22Rv1 (cell line): ENCODE results near the gene COPZ2.
"Not testable (repeated sequence)": the region's sequence is repeated elsewhere in the genome, so short reads cannot be mapped to it uniquely, and the experiment has no call there.

Source experiments
- H3K27ac ChIP-seq: fragments of 450-650 bp; 2 replicates; pipeline ENCODE4 v1.5.1; 2017
- ZFX ChIP-seq: fragments of 450-650 bp; IDR thresholded peaks from 2 replicates; pipeline ENCODE4 v1.6.1; 2017; ENCODE audit warnings: antibody characterized with exemption, borderline replicate concordance
- TF ChIP-seq, protein P1 (sequence below): fragments of 450-650 bp; IDR thresholded peaks from 2 replicates; pipeline ENCODE4 v1.5.1; 2017; ENCODE audit warnings: mild to moderate bottlenecking

COPZ2 gene

DNA sequence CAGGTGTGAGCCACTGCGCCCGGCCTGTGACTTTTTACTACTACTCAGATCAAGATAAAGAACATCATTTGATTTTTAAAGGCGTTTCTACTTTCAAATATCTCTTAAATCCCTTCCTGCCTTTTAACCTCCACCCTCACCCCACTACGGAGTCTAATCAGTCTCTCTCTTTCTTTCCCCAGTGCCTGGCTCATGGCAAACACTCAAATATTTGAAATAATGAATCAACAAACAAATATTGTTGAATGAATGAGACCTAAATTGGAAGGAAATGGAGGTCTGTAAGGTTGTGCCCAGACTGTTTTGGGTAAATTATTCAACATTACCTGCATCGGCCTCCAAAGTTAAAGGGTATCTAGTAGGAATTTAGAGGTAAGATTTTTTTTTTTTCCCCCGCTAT lies 14.7 kb downstream of the COPZ2 start:
- peak overlapping the region; percentile 76; the same call in 1 of the 2 replicates for H3K27ac ChIP-seq
- no peak for TF ChIP-seq ZFX
- TF ChIP-seq, protein P1, sequence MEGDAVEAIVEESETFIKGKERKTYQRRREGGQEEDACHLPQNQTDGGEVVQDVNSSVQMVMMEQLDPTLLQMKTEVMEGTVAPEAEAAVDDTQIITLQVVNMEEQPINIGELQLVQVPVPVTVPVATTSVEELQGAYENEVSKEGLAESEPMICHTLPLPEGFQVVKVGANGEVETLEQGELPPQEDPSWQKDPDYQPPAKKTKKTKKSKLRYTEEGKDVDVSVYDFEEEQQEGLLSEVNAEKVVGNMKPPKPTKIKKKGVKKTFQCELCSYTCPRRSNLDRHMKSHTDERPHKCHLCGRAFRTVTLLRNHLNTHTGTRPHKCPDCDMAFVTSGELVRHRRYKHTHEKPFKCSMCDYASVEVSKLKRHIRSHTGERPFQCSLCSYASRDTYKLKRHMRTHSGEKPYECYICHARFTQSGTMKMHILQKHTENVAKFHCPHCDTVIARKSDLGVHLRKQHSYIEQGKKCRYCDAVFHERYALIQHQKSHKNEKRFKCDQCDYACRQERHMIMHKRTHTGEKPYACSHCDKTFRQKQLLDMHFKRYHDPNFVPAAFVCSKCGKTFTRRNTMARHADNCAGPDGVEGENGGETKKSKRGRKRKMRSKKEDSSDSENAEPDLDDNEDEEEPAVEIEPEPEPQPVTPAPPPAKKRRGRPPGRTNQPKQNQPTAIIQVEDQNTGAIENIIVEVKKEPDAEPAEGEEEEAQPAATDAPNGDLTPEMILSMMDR, result no peak

DNA sequence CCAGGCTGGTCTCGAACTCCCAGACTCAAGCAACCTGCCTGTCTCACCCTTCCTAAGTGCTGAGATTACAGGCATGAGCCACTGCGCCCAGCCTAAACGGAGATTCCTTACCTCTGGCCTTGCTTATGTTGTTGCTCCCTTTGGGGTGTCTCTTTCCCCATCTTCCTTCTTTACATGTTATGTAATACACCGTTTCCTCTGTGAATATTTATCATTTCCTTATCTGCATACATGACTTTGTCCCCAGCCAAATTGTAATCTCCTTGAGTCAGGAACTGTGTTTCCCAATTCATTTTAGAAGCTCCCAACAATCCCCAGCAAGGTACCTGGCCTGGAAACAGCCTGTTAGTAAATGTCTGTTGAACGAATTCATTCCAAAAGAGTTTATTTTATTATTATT lies 15.7 kb downstream of the COPZ2 start:
- no peak for TF ChIP-seq ZFX
- TF ChIP-seq, protein P1, result no peak
- H3K27ac ChIP-seq, result no peak overlapping the region

DNA sequence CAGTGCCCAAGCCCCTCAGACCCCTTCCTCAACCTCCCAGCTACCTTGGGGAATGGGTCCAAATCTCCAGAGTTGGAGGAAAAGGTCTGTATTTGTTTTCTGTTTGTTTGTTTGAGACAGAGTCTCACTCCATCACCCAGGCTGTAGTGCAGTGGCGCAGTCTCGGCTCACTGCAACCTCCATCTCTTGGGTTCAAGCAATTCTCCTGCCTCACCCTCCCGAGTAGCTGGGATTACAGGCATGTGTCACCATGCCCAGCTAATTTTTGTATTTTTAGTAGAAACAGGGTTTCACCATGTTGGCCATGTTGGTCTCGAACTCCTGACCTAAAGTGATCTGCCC lies 19.8 kb downstream of the COPZ2 start:
- not testable (repeated sequence) for H3K27ac ChIP-seq

DNA sequence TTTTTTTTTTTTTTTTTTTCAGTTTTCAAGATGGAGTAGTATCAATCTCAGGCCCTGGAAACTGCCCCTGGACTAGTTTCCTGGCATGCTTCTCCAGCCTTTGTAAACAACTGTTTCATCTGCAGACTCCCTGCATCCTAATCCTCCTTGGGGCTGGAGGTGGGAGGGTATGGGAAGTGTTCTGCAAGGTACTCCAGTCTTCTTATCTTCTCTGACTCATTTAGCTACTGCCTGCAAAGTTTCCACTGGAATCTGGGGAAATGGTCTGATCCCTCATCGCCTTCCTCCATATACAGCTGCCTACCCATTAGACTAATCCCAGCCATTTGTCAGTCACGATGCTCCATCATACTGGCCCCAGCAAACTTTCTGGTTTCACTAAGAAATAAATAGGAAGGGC lies 21.5 kb downstream of the COPZ2 start:
- TF ChIP-seq ZFX, result no peak
- TF ChIP-seq, protein P1, result no peak
- no peak overlapping the region for H3K27ac ChIP-seq

DNA sequence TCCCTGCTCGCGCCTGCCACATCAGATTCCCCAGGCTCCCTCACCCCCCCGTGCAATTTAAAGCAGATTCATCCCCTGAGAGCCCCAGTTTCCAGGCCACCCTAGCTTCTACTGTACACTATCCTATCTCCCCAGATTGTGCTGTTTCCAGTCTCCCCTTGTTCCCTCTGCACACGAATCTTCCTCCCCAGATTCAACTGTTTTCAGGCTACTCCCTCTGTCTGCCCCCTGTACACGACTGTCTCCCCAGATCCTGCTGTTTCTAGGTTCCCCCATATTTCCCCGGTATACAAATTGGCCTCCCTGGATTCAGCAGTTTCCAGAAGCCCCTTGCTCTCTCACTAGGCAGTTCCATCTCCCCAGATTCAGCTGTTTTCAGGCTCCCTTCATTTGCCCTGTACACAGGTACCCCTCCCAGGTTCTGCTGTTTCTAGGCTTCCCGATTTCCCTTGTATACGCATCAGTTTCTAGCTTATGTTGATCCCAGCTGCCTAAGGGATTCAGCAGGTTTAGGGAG lies 22.9 kb downstream of the COPZ2 start:
- H3K27ac ChIP-seq, result no peak overlapping the region
- TF ChIP-seq ZFX, result no peak
- TF ChIP-seq, protein P1, result no peak

DNA sequence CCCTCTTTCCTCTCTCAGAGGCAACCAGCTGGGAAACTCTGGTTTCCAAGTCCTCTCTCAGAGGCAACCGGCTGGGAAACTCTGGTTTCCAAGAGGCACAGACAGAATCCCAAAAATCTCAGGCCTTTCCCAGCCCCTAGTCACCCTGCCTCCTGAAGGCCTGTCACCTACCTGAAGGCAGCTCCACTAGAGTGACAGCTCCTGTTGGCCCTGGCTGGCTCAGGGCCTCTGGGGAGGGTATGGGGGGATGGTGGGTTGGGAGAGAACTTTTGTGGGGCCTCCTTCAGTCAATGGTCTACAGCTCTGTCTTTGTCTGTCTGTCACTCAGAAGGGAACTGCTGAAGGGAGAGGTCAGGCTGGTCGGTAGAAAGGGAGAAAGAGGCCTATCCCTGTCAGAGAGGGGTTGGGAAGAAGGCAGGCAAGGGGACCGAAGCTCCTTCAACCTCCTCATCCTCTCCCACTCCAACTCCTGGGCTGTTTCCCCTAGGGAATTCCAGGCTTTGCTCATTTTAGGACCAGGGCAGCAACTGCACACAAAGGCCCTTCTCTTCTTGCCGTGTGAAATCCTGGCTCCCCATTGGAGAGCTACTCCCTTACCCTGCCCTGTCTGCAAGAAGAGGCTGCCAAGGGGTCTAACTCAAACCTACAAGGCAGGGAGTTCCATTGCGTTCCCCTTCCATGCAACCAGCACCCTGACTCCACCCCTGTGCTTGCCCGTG lies 23.6 kb downstream of the COPZ2 start:
- TF ChIP-seq ZFX, result no peak
- TF ChIP-seq, protein P1, result no peak
- H3K27ac ChIP-seq, result no peak overlapping the region

DNA sequence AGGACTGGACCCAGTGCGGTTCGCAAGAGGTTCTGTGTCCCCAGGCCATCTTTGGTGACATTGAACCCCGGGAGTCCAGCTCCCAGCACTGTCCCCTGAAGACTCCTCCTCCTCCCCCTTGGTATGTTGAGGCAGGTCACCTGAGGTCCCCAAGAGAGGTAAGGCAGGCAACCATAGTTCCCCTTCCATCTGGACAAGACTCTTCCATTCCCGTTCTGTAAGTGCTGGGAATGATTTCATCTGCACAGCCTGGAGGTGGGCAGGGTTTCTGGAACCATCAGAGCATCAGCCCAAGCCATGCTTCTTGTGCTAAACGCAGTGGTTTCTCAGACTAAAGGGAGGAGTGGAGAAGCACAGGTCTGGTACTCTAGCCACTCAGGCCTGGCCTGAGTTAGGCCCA lies 24.9 kb downstream of the COPZ2 start:
- no peak overlapping the region for H3K27ac ChIP-seq
- TF ChIP-seq, protein P1, result no peak
- TF ChIP-seq ZFX, result no peak

DNA sequence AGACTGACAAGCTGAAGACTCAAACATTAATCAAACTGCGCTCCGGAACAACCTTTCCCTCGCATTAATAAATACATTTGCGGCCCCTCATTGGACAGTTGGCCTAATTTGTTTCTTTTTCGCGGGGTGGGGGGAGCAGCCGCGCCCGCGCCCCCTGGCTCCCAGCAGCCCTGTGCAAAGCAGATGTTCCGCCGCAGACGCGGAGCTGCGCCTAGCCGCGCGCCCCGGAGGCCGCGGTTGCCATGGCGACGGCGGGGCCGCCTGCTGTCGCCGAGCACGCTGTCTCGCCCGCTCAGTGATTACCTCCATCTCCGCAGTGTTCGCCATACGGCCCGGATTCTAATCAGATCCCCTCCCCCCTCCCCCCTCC lies 25.5 kb downstream of the COPZ2 start:
- H3K27ac ChIP-seq, result no peak overlapping the region

More for the DNA sequence above, 25.5 kb downstream of the COPZ2 start:
- TF ChIP-seq, protein P1, result no peak
- no peak for TF ChIP-seq ZFX
